Measurements from ENCODE around the gene POM121.
"Not testable (repeated sequence)": the region's sequence is repeated elsewhere in the genome, so short reads cannot be mapped to it uniquely, and the experiment has no call there.

- not testable (repeated sequence) for TF ChIP-seq CTCF (IDR thresholded peaks at IDR 0.05); POLR2A (IDR thresholded peaks at IDR 0.05); POLR2AphosphoS5 (IDR thresholded peaks at IDR 0.05; ENCODE audit: insufficient read depth in 1 of 2, low read depth in 1 of 2)
Observed at GRCh38 chr7:72949276-72949675, 24.4 kb downstream of the POM121 start.

Data from vagina (tissue), 2 donors.